ENCODE measurements around the gene OSBPL1A.

OSBPL1A gene

GRCh38 chr18:24333084-24333483 lies 64.5 kb downstream of the OSBPL1A start:
- no peak for DNase-seq

GRCh38 chr18:24326211-24326610 lies 71.4 kb downstream of the OSBPL1A start:
- no peak for DNase-seq

- peak; percentile 60 for DNase-seq
These were observed 75.0 kb downstream of the OSBPL1A start for GRCh38 chr18:24322584-24323136.

GRCh38 chr18:24321071-24321470 lies 76.6 kb downstream of the OSBPL1A start:
- DNase-seq: no peak

- DNase-seq: no peak
These were observed 77.9 kb downstream of the OSBPL1A start for GRCh38 chr18:24319757-24320156.

- DNase-seq: no peak
These were observed 80.3 kb downstream of the OSBPL1A start for GRCh38 chr18:24317370-24317769.

- DNase-seq: peak; percentile 7
These were observed 82.5 kb downstream of the OSBPL1A start for GRCh38 chr18:24315170-24315569.

GRCh38 chr18:24306201-24306600 lies 91.4 kb downstream of the OSBPL1A start:
- peak; percentile 65 for DNase-seq

GRCh38 chr18:24300703-24301102 lies 96.9 kb downstream of the OSBPL1A start:
- DNase-seq: no peak

- no peak for DNase-seq
These were observed 101.3 kb downstream of the OSBPL1A start for GRCh38 chr18:24296276-24296675.

GRCh38 chr18:24293254-24293653 lies 104.4 kb downstream of the OSBPL1A start:
- DNase-seq: no peak

GRCh38 chr18:24278591-24278990 lies 119.0 kb downstream of the OSBPL1A start:
- no peak for DNase-seq

- DNase-seq: no peak
These were observed 120.0 kb downstream of the OSBPL1A start for GRCh38 chr18:24277516-24278195.

GRCh38 chr18:24276994-24277393 lies 120.6 kb downstream of the OSBPL1A start:
- DNase-seq: no peak

- no peak for DNase-seq
These were observed 122.8 kb downstream of the OSBPL1A start for GRCh38 chr18:24274837-24275236.

GRCh38 chr18:24273596-24273995 lies 124.0 kb downstream of the OSBPL1A start:
- DNase-seq: no peak

- no peak for DNase-seq
These were observed 125.4 kb downstream of the OSBPL1A start for GRCh38 chr18:24272229-24272525.

- DNase-seq: peak; percentile 80
These were observed 126.0 kb downstream of the OSBPL1A start for GRCh38 chr18:24271381-24272228.

GRCh38 chr18:24270937-24271380 lies 126.7 kb downstream of the OSBPL1A start:
- peak; percentile 27 for DNase-seq

- DNase-seq: no peak
These were observed 127.2 kb downstream of the OSBPL1A start for GRCh38 chr18:24270358-24270936.

- no peak for DNase-seq
These were observed 128.7 kb downstream of the OSBPL1A start for GRCh38 chr18:24268784-24269550.

- DNase-seq: no peak
These were observed 129.7 kb downstream of the OSBPL1A start for GRCh38 chr18:24267878-24268277.

- no peak for DNase-seq
These were observed 131.5 kb downstream of the OSBPL1A start for GRCh38 chr18:24266131-24266530.
